OCI-LY7 (cell line): ENCODE data around the gene PLAAT2. TPM values are rescaled to one million over a fixed set of nuclear protein-coding genes. Genes with fewer than 3 reads are reported as not detected.

ENCODE experiments used
- BruUV-seq: library from RNA; stranded (reverse); fragments of 400-500 nt; replicated peaks from 2 replicates; lab custom pipeline; 2021; lab: Mats Ljungman, UMichigan
- CTCF ChIA-PET: fragments of 300-600 bp; sonication (Branson Sonifier 250); formaldehyde crosslinking; loops from one replicate; lab custom pipeline; 2022; ENCODE audit warnings: antibody characterized with exemption; ENCODE audit not compliant: unreplicated experiment; lab: Charles Lee
- POLR2A ChIA-PET: fragments of 300-600 bp; sonication (Branson Sonifier 250); formaldehyde crosslinking; loops from one replicate; lab custom pipeline; 2022; ENCODE audit warnings: antibody characterized with exemption; lab: Charles Lee
- DNase-seq: peaks from one replicate; pipeline ENCODE4 v3.0.0-alpha.2; 2015; ENCODE audit warnings: low spot score
- H2AFZ ChIP-seq: fragments of 200-600 bp; sonication (generic), shearing (Covaris generic); 2 replicates; pipeline ENCODE4 v1.6.1; 2014; ENCODE audit warnings: mild to moderate bottlenecking, antibody characterized with exemption, low read length, moderate library complexity
- H3K27ac ChIP-seq: fragments of 200-600 bp; sonication (generic); 2 replicates; pipeline ENCODE4 v1.5.1; 2014; ENCODE audit warnings: mixed run types, low read depth, mild to moderate bottlenecking, moderate library complexity, low read length, inconsistent platforms; ENCODE audit not compliant: poor library complexity, severe bottlenecking
- H3K36me3 ChIP-seq: fragments of 200-600 bp; sonication (generic); 2 replicates; pipeline ENCODE4 v1.6.1; 2014; ENCODE audit warnings: mild to moderate bottlenecking, antibody characterized with exemption, low read length, moderate library complexity, mixed read lengths; ENCODE audit not compliant: insufficient read depth
- H3K4me1 ChIP-seq: fragments of 200-600 bp; sonication (generic); 2 replicates; pipeline ENCODE4 v1.5.1; 2014; ENCODE audit warnings: mild to moderate bottlenecking, low read length; ENCODE audit not compliant: insufficient read depth, poor library complexity, severe bottlenecking
- H3K4me2 ChIP-seq: fragments of 200-600 bp; sonication (generic); 2 replicates; pipeline ENCODE4 v1.6.1; 2014; ENCODE audit warnings: mild to moderate bottlenecking, low read length
- H3K4me3 ChIP-seq: fragments of 200-600 bp; sonication (generic); 2 replicates; pipeline ENCODE4 v1.5.1; 2014; ENCODE audit warnings: mild to moderate bottlenecking, low read depth, low read length; ENCODE audit not compliant: poor library complexity, severe bottlenecking
- H3K79me2 ChIP-seq: fragments of 200-600 bp; sonication (generic); 2 replicates; pipeline ENCODE4 v1.6.1; 2016; ENCODE audit warnings: low read depth, mild to moderate bottlenecking, low read length, moderate library complexity, mixed read lengths; ENCODE audit not compliant: insufficient read depth
- H3K9me2 ChIP-seq: fragments of 200-600 bp; sonication (generic); 2 replicates; pipeline ENCODE4 v1.6.1; 2016; ENCODE audit warnings: mild to moderate bottlenecking, low read length, mixed read lengths; ENCODE audit not compliant: insufficient read depth
- H3K9me3 ChIP-seq: fragments of 200-600 bp; sonication (generic); 2 replicates; pipeline ENCODE4 v1.6.1; 2014; ENCODE audit warnings: mild to moderate bottlenecking, mixed run types, low read length, mixed read lengths
- H4K20me1 ChIP-seq: fragments of 200-600 bp; sonication (generic); 2 replicates; pipeline ENCODE4 v1.6.1; 2014; ENCODE audit warnings: mild to moderate bottlenecking, antibody characterized with exemption, low read length, moderate library complexity, mixed read lengths; ENCODE audit not compliant: insufficient read depth
- EZH2phosphoT487 ChIP-seq: fragments of 200-600 bp; sonication (generic); IDR thresholded peaks from 2 replicates; pipeline ENCODE4 v1.6.1; 2018; ENCODE audit warnings: low read depth, borderline replicate concordance, mild to moderate bottlenecking, mixed run types, antibody characterized with exemption, low read length, moderate library complexity, mixed read lengths
- intact Hi-C: fragments of 100-400 bp; cut with micrococcal nuclease; formaldehyde crosslinking; loops from one replicate; pipeline ENCODE4 v1.10.0; 2022; ENCODE audit not compliant: unreplicated experiment
- total RNA-seq, 2 experiments: library from RNA; depleted of rRNA in 1 of 2; stranded (reverse); fragments of >200 nt in 1 of 2; shearing (Covaris generic) in 1 of 2; gene quantifications; 2 replicates each; pipeline ENCODE4 v1.2.3, GENCODE V29; 2014 to 2022
- TF ChIP-seq, protein P1 (sequence below): fragments of 200-600 bp; sonication (generic); conservative IDR thresholded peaks from 2 replicates; pipeline ENCODE4 v1.5.1; 2014; ENCODE audit warnings: mild to moderate bottlenecking, antibody characterized with exemption, low read length, moderate library complexity, mixed read lengths

Gene PLAAT2
- total RNA-seq, 2 experiments from 2014 or later = not detected

- TF ChIP-seq, protein P1, sequence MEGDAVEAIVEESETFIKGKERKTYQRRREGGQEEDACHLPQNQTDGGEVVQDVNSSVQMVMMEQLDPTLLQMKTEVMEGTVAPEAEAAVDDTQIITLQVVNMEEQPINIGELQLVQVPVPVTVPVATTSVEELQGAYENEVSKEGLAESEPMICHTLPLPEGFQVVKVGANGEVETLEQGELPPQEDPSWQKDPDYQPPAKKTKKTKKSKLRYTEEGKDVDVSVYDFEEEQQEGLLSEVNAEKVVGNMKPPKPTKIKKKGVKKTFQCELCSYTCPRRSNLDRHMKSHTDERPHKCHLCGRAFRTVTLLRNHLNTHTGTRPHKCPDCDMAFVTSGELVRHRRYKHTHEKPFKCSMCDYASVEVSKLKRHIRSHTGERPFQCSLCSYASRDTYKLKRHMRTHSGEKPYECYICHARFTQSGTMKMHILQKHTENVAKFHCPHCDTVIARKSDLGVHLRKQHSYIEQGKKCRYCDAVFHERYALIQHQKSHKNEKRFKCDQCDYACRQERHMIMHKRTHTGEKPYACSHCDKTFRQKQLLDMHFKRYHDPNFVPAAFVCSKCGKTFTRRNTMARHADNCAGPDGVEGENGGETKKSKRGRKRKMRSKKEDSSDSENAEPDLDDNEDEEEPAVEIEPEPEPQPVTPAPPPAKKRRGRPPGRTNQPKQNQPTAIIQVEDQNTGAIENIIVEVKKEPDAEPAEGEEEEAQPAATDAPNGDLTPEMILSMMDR = no peak
- no peak for TF ChIP-seq EZH2phosphoT487
- DNase-seq = no peak
- Histone ChIP-seq H3K4me2 (no peak overlapping the region), H3K4me3 (no peak overlapping the region), H4K20me1 (no peaks in the 10 kb centered on the region), H3K4me1 (peaks cover 60% of the 10 kb centered on the region), H3K27ac (no peak overlapping the region), H3K9me2 (no peaks in the 10 kb centered on the region), H3K79me2 (no peaks in the 10 kb centered on the region), H2AFZ (peak overlapping the region; percentile 85; the same call in 1 of the 2 replicates), H3K36me3 (no peaks in the 10 kb centered on the region), H3K9me3 (no peaks in the 10 kb centered on the region)
- no TSS peak for BruUV-seq
- ChIA-PET CTCF (interaction anchor here (0.7 kb wide), 1 partner anchor 17 kb away, joined by 8 read pairs; no protein-coding TSS in a partner anchor), POLR2A (no interaction called here)
- intact Hi-C loops = no loop called here
Observed at GRCh38 chr11:63556404-63557013, 6.7 kb downstream of the PLAAT2 start.

DNA sequence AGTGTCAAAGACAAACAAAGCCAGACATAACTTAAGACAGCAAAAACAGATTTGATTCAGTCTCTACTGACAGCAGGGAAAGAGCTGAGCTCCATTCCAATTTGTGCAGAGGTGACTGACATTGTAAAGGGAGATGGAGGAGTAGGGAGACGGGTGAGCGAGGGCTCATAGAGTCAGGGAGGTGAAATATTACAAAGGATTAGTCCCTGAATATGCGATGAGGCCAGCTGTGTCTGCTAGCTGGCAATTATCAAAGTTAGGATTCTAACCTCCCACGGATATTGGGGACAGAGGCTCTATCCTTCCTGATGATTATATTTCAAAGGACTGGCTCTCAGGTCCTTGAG lies 8.3 kb downstream of the PLAAT2 start:
- H3K9me3 ChIP-seq = no peaks in the 10 kb centered on the region
- H3K4me1 ChIP-seq = peaks cover 48% of the 10 kb centered on the region
- H3K36me3 ChIP-seq = no peaks in the 10 kb centered on the region
- POLR2A ChIA-PET = no interaction called here
- DNase-seq = no peak
- H3K4me2 ChIP-seq = no peak overlapping the region
- CTCF ChIA-PET = no interaction called here
- BruUV-seq = no TSS peak
- H3K4me3 ChIP-seq = no peak overlapping the region
- no peak for TF ChIP-seq EZH2phosphoT487
- TF ChIP-seq, protein P1 = no peak
- no peak overlapping the region for H2AFZ ChIP-seq
- no peak overlapping the region for H3K27ac ChIP-seq
- intact Hi-C loops = no loop called here
- H4K20me1 ChIP-seq = no peaks in the 10 kb centered on the region
- no peaks in the 10 kb centered on the region for H3K9me2 ChIP-seq
- no peaks in the 10 kb centered on the region for H3K79me2 ChIP-seq

DNA sequence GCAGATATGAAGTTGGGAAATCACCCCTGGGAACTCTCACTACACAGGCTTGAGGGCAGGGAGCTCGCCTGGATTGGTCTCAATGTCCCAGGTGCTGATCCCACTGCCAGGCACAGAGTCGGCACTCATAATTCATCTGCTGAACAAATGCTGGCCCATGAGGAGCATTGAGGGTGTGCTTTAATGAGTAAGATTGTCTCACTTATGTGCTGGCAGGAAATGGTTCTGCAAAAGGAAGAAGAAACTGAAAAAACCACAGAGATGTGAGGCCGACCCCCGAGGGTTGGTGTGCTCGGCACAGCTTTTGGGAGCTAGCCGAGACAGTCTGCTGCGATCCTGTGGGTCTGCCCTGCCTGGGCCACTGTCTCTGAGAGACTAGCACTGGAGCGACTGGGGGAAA lies 9.4 kb downstream of the PLAAT2 start:
- intact Hi-C loops = no loop called here
- no TSS peak for BruUV-seq
- POLR2A ChIA-PET = interaction anchor here (1.0 kb wide), 1 partner anchor 17 kb away, joined by 10 read pairs; no protein-coding TSS in a partner anchor
- Histone ChIP-seq H3K9me2 (no peaks in the 10 kb centered on the region), H4K20me1 (no peaks in the 10 kb centered on the region), H3K9me3 (no peaks in the 10 kb centered on the region), H3K4me2 (peak overlapping the region; percentile 47), H3K36me3 (no peaks in the 10 kb centered on the region), H3K4me3 (no peak overlapping the region), H2AFZ (peak overlapping the region; percentile 65), H3K27ac (peak overlapping the region; percentile 2), H3K79me2 (no peaks in the 10 kb centered on the region), H3K4me1 (peaks cover 47% of the 10 kb centered on the region)
- CTCF ChIA-PET = no interaction called here
- DNase-seq = peak; percentile 65
- TF ChIP-seq, protein P1 = no peak
- TF ChIP-seq EZH2phosphoT487 = no peak
